RWPE1 (cell line): ENCODE results near the gene ABCB11.

Experiments
- CTCF ChIA-PET: fragments of 350-600 bp; sonication (Branson Sonifier 250); formaldehyde crosslinking; extraction: SDS; loops from one replicate; lab custom pipeline; 2021; lab: Yijun Ruan, JAX
- POLR2A ChIA-PET: fragments of 400-600 bp; formaldehyde crosslinking; extraction: SDS; loops from one replicate; lab custom pipeline; 2020; ENCODE audit warnings: antibody characterized with exemption; ENCODE audit not compliant: low non-redundant PET; lab: Yijun Ruan, JAX
- DNase-seq: peaks from one replicate; pipeline ENCODE4 v3.0.0; 2012; ENCODE audit warnings: low spot score
- H3K27ac ChIP-seq: fragments of 450-650 bp; 2 replicates; pipeline ENCODE4 v1.5.1; 2017
- TF ChIP-seq, protein P1 (sequence below): fragments of 450-650 bp; conservative IDR thresholded peaks from 2 replicates; pipeline ENCODE4 v1.5.1; 2017; ENCODE audit warnings: low read depth, mild to moderate bottlenecking

Gene ABCB11

DNA sequence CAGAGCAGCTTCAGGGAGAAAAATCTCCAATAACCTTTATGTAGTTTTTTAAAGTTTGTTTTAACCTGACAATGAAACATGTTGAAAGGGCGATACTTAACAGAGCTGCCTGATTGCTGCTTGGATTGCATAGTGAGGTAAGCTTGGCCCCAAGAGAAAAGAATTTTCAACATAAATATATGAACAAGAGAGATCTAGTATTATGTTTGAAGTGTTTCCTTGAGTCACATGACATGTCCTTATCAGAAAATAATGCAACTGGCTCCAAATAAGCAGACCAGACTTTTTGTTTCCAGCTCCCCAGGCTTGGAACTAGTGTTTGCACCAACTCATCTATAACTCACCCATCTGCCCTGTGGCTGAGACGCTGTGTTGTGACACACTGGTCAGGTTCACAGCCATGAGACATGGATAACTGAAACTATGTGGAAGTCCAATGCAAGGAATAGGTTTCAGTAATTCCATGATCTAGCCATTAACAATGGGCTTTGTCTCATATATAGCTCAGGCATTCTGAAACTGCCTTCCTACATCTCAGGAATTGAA lies 44.7 kb downstream of the ABCB11 start:
- CTCF ChIA-PET, result interaction anchor here (0.5 kb wide), 1 partner anchor 25 kb away, joined by 3 read pairs; no protein-coding TSS in a partner anchor
- TF ChIP-seq, protein P1, sequence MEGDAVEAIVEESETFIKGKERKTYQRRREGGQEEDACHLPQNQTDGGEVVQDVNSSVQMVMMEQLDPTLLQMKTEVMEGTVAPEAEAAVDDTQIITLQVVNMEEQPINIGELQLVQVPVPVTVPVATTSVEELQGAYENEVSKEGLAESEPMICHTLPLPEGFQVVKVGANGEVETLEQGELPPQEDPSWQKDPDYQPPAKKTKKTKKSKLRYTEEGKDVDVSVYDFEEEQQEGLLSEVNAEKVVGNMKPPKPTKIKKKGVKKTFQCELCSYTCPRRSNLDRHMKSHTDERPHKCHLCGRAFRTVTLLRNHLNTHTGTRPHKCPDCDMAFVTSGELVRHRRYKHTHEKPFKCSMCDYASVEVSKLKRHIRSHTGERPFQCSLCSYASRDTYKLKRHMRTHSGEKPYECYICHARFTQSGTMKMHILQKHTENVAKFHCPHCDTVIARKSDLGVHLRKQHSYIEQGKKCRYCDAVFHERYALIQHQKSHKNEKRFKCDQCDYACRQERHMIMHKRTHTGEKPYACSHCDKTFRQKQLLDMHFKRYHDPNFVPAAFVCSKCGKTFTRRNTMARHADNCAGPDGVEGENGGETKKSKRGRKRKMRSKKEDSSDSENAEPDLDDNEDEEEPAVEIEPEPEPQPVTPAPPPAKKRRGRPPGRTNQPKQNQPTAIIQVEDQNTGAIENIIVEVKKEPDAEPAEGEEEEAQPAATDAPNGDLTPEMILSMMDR, result no peak
- no peak for DNase-seq
- POLR2A ChIA-PET, result no interaction called here
- no peak overlapping the region for H3K27ac ChIP-seq

DNA sequence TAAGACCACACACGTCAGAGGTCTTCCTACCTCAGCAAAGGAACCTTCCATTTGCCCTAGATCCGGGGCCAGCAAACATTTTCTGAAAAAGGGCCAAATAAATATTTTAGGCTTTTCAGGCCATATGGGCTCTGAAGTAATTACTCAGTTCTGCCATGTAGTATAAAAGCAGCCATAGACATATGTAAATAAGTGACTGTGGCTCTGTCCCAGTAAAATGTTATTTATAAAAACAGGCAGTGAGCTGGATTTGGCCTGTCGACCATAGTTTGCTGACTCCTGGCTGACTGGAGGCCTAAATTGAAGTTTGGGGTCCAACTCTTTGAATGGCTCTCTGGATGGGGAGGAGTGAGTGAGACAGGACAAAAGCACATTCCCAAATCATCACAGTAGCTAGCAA lies 49.5 kb downstream of the ABCB11 start:
- POLR2A ChIA-PET, result no interaction called here
- TF ChIP-seq, protein P1, result no peak

DNA sequence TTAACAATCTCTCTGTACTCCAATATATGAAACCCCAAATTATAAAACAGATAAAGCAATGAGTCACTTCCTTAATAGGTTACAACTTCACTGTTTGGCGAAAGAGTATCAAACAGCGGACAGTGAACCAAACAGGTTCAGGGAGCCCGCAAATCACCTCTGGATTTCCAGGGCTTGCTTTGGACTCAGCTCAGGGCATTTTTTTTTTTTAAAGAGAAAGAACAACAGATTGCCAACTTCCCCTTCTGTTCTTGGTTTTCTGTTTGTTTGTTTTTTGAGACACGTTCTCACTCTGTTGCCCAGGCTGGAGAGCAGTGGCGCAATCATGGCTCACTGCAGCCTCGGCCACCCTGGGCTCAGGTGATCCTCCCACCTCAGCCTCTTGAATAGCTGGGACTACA lies 52.7 kb downstream of the ABCB11 start:
- ChIA-PET CTCF (no interaction called here), POLR2A (no interaction called here)
- TF ChIP-seq, protein P1, result no peak
- peak overlapping the region; percentile 49 for H3K27ac ChIP-seq
- DNase-seq, result no peak

More for the DNA sequence above, 49.5 kb downstream of the ABCB11 start:
- DNase-seq, result no peak
- no peak overlapping the region for H3K27ac ChIP-seq
- CTCF ChIA-PET, result no interaction called here

DNA sequence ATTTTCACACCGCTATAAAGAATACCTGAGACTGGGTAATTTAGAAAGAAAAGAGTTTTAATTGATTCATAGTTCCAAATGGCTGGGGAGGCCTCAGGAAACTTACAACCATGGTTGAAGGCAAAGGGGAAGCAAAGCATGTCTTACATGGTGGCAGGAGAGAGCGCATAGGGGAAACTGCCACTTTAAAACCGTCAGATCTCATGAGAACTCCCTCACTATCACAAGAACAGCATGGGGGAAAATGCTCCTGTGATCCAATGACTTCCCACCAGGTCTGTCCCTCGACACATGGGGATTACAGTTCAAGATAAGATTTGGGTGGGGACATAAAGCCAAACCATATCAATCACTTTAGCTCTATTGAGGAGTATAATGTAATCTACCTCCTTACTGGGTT lies 53.5 kb downstream of the ABCB11 start:
- TF ChIP-seq, protein P1, result no peak
- POLR2A ChIA-PET, result no interaction called here
- no peak overlapping the region for H3K27ac ChIP-seq
- DNase-seq, result no peak
- CTCF ChIA-PET, result no interaction called here

DNA sequence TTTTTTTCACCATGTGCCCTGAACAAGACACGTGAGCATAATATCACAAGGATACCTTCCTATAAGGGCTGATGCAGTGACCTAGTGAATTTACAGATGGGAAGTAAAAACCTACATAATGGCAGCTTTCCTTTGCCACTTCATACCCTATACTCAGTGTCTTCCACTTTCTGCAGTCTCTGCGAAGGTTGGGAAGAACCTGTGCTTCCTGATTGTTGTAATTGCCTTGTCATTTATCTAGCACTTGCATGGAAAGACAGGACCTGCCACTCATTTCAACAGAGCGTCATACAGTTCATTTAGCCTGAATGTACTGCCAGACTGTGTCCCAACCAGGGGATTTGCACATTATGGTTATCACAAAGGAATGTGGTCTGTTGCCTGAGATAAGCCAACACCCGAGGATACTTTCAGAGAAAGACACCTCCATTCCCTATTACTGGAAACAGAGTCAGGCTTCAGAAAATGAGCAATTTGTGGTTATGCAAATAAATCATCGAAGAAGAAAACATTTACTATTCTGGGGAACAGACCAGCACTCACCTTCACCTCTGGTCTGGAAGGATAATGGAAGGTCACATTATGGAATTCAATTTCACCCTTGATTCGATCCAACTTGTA lies 55.0 kb downstream of the ABCB11 start:
- H3K27ac ChIP-seq, result no peak overlapping the region
- DNase-seq, result no peak
- TF ChIP-seq, protein P1, result no peak
- CTCF ChIA-PET, result interaction anchor here (0.6 kb wide), 1 partner anchor 29 kb away, joined by 3 read pairs; no protein-coding TSS in a partner anchor
- POLR2A ChIA-PET, result no interaction called here

GRCh38 chr2:168974428-168974827 lies 56.7 kb downstream of the ABCB11 start:
- ChIA-PET POLR2A (no interaction called here), CTCF (no interaction called here)
- no peak for DNase-seq
- TF ChIP-seq, protein P1, result no peak
- no peak overlapping the region for H3K27ac ChIP-seq
